Measurements from ENCODE around the gene PSEN2.

The PSEN2 gene

GRCh38 chr1:226865590-226865989 is 4.8 kb upstream of the PSEN2 start:
- DNase-seq (ENCODE audit: low read depth), result no peak

- no peak for DNase-seq (ENCODE audit: low read depth)
These were observed 2.9 kb upstream of the PSEN2 start for GRCh38 chr1:226867461-226868054.

- DNase-seq (ENCODE audit: low read depth), result no peak
These were observed 1.7 kb upstream of the PSEN2 start for GRCh38 chr1:226868726-226869125.

- no peak for DNase-seq (ENCODE audit: low read depth)
These were observed 403 bp upstream of the PSEN2 start for GRCh38 chr1:226870026-226870400.

- DNase-seq (ENCODE audit: low read depth), result no peak
These were observed 1.4 kb downstream of the PSEN2 start for GRCh38 chr1:226871636-226872327.

- DNase-seq (ENCODE audit: low read depth), result no peak
These were observed 2.0 kb downstream of the PSEN2 start for GRCh38 chr1:226872437-226872836.

- no peak for DNase-seq (ENCODE audit: low read depth)
These were observed 3.6 kb downstream of the PSEN2 start for GRCh38 chr1:226873771-226874578.

GRCh38 chr1:226874579-226875425 is 4.4 kb downstream of the PSEN2 start:
- DNase-seq (ENCODE audit: low read depth), result no peak

- DNase-seq (ENCODE audit: low read depth), result no peak
These were observed 5.4 kb downstream of the PSEN2 start for GRCh38 chr1:226875641-226876295.

GRCh38 chr1:226877669-226878068 is 7.3 kb downstream of the PSEN2 start:
- no peak for DNase-seq (ENCODE audit: low read depth)

- DNase-seq (ENCODE audit: low read depth), result no peak
These were observed 10.2 kb downstream of the PSEN2 start for GRCh38 chr1:226880372-226881287.

- no peak for DNase-seq (ENCODE audit: low read depth)
These were observed 11.2 kb downstream of the PSEN2 start for GRCh38 chr1:226881515-226882185.

GRCh38 chr1:226882187-226882586 is 11.8 kb downstream of the PSEN2 start:
- no peak for DNase-seq (ENCODE audit: low read depth)

- no peak for DNase-seq (ENCODE audit: low read depth)
These were observed 12.4 kb downstream of the PSEN2 start for GRCh38 chr1:226882631-226883409.

GRCh38 chr1:226883630-226884029 is 13.2 kb downstream of the PSEN2 start:
- DNase-seq (ENCODE audit: low read depth), result no peak

- no peak for DNase-seq (ENCODE audit: low read depth)
These were observed 13.8 kb downstream of the PSEN2 start for GRCh38 chr1:226884116-226884625.

GRCh38 chr1:226884966-226885820 is 14.8 kb downstream of the PSEN2 start:
- DNase-seq (ENCODE audit: low read depth), result no peak
